K562 treated with DMSO at 1 percent for 4 hours (cell line): ENCODE results near the gene TRMT10C. TPM values are rescaled to one million over a fixed set of nuclear protein-coding genes. Genes with fewer than 3 reads are reported as not detected.

Source experiments
- total RNA-seq: library from RNA; unstranded; fragments of 300-600 nt; gene quantifications from 2 replicates; pipeline ENCODE4 v1.2.3, GENCODE V29; 2022; ENCODE audit not compliant: insufficient read depth

The TRMT10C gene
- 12.8 and 16.9 TPM in 2 replicates for total RNA-seq

DNA sequence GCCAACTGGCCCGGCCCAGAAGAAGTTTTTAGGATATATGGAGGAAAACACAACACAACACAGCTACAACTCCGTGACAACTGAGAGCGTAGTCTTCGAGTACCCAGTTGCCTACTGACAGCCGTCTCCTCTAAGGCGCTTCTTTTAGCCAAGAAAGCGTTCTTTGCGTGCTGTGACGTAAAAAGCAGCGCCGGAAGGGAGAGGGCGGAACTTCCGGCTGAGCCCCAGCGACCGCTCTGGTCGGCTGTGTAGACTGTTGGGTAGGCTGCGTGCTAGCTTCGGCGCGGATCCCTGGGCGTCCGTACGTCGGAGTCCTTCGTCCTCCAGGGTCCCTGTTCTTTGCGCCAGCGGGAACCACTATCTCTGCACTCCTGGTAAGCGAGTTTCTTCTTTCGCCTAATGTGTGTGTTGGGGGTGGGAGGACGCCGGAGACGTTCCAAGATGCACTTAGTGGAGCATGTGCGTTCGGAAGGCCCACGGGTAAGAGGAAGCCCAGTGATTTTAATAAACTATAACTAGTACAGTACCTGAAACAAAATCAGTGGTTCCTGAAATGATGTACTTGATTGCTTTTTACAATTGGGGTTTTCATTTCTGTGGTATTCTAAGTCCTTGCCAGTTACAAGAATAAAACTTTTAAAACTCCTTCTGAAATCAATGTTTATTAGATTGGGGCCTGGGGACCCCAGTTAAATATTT, at the start of gene TRMT10C:
TSS of gene TRMT10C (plus strand) at position 239 of the 699 bp plus-strand sequence. CDS start 2,914 bp downstream, outside the sequence.

DNA sequence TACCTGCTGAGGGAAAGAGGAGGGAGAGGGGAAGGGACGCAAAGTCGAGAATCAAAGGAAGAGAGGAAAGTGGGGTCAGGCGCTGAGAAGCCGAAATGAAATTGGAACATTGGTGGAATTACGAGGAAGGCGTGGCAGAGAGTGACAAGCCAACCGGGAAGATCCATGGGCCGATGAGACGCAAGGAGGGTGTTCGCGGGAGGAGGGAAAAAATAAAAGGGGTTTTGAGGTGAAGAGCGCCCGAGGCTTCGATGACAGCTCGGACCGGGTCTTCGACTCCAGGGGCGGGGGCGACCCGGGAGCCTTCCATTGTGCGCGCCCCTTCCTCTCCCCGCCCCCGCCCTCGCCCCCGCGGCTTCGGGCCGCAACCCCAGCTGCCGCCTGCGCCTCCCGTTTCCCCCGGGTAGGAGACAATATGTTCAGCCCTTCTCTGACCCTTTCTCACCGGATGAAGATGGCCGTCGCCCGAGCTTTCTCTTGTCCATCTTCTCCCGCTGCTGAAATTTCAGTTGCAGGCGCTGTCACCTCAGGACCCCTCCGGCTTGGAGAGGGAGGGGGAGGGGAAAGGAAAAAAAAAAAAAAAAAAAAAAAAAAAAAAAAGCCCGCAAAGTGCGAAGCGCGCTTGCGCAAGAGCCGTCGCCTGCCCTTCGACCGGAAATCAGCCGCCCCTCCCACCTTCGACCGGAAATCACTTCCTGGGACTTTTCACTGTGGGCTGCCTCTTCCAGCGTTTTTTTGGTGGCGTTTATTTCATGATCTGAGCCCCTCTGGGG, 48.8 kb upstream of the TRMT10C start, which contains the start of gene SENP7:
TSS of gene SENP7 (minus strand) at position 567 of the 773 bp plus-strand sequence. CDS start at position 485, 82 bp downstream.

GRCh38 chr3:101573449-101574387, 12.1 kb downstream of the TRMT10C start, which contains the start of gene PCNP:
PCNP (plus strand) TSS chr3:101574180; CDS start chr3:101574216, 36 bp downstream.

Other genes with a start within 250 kb of the TRMT10C start
- 0.35 and 0.80 TPM in 2 replicates for gene IMPG2, start 241.3 kb upstream of the TRMT10C start, total RNA-seq
- gene SENP7, start 48.7 kb upstream of the TRMT10C start, total RNA-seq = 3.8 and 4.1 TPM in 2 replicates
- 51.9 and 55.8 TPM in 2 replicates for gene PCNP, start 12.3 kb downstream of the TRMT10C start, total RNA-seq
- 10.6 and 13.2 TPM in 2 replicates for gene ZBTB11, start 115.3 kb downstream of the TRMT10C start, total RNA-seq
- gene RPL24, start 124.8 kb downstream of the TRMT10C start, total RNA-seq = 2,185 and 2,384 TPM in 2 replicates
- gene CEP97, start 162.7 kb downstream of the TRMT10C start, total RNA-seq = 0.77 and 2.4 TPM in 2 replicates
- gene NXPE3, start 217.3 kb downstream of the TRMT10C start, total RNA-seq = 2.7 and 4.2 TPM in 2 replicates